ENCODE measurements around the gene L3MBTL4.
"Not testable (repeated sequence)": the region's sequence is repeated elsewhere in the genome, so short reads cannot be mapped to it uniquely, and the experiment has no call there.

L3MBTL4 gene

DNA sequence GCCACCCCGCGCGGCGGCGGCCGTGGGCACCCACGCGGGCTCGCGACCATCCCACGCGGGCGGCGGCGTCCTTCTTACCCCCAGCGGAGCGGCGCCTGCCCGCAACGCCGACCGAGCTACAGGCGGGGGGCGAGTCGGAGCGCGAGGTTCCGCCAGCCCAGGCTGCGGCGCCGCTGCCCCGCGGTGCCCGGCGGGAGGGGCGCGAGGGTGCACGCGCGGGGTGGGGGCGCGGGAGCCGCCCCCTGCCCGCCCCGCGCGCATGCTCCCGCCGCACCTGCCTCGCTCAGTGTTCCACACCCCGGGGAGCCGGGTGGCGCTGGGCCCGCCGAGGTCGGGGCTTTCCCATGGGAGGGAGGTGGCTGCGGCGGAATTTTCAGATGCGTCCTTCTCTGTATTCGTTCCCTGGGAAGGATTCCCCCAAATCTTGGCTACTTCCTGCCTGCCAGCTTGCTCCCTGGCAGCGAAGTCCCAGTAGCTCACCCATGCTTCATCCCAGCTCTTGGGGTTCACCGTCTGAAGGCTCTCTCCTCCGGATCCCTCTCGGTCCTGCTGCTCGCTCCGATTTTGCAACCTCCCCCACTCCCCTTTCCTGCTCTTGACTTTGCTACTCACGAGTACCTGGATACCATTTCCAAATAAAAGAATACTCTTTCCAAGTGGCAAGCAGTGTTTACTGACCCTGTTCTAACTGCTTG lies at the start of gene L3MBTL4:
TSS of gene L3MBTL4 (minus strand) at position 189 of the 695 bp plus-strand sequence. CDS start 103,286 bp downstream, outside the sequence.
- no peak for DNase-seq

GRCh38 chr18:6452194-6452593 lies 37.5 kb upstream of the L3MBTL4 start:
- DNase-seq = no peak

DNA sequence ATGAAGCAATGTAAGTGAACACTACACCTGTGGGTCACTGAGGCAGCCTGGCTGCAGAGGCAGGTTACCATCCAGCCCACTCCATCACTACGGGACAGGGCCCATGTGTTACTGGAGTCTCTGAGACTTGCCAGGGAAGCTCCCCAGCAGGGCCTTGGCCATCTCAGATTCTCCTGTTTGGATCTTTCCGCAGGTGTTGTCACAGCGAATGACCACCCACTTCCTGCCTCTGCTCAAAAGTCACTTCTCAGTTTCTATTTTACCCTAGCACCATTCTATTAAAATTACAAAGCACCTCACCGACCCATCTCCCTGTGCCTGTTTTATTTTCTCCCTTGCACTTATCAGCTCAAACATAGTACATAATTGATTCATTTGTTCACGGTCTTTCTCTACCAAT lies 34.5 kb upstream of the L3MBTL4 start:
- DNase-seq = no peak

DNA sequence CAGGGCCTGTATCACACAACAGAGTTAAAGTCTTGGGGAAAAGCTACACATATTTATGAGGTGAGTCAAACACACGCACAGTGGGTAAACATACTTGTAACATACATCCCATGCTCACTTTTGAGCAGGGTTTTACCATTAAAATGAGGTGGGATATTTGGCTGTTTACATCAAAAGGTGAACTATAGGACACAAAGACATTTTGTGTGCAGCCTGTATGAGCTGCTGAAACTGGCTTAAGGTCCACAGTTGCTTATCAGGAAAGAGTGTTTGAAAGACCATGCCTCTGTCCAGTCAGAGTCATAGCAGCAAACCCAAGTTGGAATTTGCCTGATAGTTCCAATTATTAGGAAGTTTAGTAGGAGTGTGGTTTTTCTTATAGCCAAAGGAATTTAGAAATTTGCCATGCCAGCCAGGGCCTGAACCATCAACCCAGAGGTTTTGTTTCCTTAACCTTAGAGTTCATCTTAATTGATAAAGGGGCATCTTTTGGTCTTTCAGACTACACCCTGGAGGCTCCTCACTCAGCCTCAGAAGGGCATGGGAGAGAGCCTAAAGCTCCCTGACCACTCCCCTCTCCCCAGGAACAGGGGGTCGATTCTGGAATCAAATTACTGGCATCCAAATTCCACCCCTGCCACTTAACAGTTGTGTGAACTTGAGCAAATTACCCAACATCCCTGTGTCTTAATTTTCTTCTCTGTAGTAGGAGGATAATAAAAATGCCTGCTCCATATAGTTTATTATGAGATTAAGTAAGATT lies 29.9 kb upstream of the L3MBTL4 start:
- DNase-seq = no peak

- DNase-seq = no peak
These were observed 26.5 kb upstream of the L3MBTL4 start for GRCh38 chr18:6441200-6441599.

DNA sequence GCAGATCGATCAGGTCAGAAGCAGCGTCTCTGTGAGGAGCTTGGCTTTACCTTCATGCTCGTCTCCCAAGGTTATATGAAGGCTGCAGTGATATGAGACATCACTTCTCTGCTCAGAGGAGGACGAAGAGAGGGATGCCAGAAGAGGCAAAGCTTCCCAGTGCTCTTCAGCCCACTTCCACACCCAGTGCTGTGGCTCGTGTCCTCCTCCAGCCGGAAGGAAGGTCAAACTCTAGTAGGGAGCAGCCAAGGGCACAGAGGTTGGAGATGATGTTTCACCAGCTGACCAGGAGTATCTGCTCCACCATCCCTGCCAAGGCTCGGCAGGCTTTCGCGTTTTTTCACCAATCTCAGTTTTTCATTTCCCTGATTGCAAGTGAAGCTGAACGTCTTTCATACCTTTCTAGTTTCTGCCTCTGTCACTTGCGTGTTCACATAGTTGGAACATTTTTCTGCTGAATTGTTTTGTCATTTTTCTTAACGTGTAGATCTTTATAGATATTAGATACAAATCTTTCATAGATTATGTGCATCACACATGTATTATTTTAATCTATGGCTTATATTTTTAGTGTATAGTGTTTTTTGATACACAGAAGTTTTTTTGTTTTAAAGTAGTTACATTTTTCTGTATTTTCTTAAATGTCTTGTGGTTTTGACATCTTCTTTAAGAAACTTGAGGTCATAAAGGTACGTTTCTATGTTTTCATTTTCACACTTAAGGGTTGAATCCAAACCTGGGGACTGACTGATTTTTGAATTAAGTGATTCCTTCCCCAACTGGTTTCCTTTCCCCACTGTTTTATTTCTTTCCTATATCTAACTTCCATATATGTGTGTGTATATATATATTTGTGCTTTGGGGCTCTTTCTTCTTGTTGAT lies 23.5 kb upstream of the L3MBTL4 start:
- DNase-seq = no peak

- no peak for DNase-seq
These were observed 21.0 kb upstream of the L3MBTL4 start for GRCh38 chr18:6435731-6436130.

- DNase-seq = no peak
These were observed 20.4 kb upstream of the L3MBTL4 start for GRCh38 chr18:6434987-6435709.

DNA sequence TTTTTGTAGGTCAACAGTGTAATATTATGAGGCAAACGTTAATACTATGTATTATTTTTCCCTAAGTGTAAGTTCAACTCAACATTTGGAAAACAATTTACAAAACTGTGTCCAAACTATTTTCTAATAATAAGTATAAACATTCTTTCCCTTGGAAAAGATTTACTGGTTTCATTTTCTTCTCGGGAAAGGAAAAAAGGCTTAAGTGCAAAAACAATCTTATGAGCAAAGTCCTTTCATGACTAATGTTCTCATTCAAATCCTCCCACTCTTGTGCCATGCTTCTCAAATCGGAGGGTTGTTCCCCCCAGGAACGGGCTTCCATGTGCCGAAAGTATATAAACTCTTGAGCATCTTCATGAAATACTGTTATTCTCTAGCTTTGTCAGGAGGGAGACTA lies 19.8 kb upstream of the L3MBTL4 start:
- no peak for DNase-seq

DNA sequence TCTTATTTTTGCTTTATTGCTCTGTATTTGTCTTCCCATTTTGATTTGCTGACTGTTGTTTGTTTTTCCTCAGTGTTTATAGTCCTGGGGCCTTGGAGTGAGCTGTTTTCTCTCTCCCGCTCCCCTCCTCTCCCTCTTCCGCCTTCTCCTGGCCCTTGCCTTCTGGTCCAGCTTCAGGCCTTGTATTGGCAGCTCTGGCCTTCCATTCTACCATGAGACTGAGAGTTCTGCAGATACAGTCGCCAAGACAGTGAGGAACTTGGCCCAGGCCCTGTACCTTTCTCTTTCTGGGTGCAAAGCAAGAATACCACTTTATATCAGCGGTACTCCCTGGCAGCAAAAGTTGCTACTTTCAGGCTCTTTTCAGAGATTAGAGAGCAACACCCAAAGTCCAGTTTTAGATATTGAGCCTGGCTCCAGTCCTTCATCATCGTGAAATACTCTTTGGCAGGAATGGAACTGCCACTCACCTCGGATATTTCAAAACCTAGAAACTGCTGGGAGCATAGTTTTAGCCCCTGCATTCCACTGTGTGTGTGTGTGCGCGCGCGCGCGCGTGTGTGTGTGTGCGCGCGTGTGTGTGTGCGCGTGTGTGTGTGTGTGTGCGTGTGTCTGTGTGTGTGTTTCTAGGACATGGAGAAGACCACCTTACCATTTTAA lies 17.1 kb upstream of the L3MBTL4 start:
- DNase-seq = no peak

GRCh38 chr18:6428851-6429395 lies 14.2 kb upstream of the L3MBTL4 start:
- DNase-seq = no peak

- DNase-seq = no peak
These were observed 12.6 kb upstream of the L3MBTL4 start for GRCh38 chr18:6427286-6427685.

- no peak for DNase-seq
These were observed 8.6 kb upstream of the L3MBTL4 start for GRCh38 chr18:6423289-6423688.

GRCh38 chr18:6414118-6414722 lies 491 bp downstream of the L3MBTL4 start:
- DNase-seq = no peak

- DNase-seq = no peak
These were observed 1.1 kb downstream of the L3MBTL4 start for GRCh38 chr18:6413579-6414117.

GRCh38 chr18:6412933-6413472 lies 1.7 kb downstream of the L3MBTL4 start:
- no peak for DNase-seq

GRCh38 chr18:6411382-6411781 lies 3.3 kb downstream of the L3MBTL4 start:
- DNase-seq = no peak

DNA sequence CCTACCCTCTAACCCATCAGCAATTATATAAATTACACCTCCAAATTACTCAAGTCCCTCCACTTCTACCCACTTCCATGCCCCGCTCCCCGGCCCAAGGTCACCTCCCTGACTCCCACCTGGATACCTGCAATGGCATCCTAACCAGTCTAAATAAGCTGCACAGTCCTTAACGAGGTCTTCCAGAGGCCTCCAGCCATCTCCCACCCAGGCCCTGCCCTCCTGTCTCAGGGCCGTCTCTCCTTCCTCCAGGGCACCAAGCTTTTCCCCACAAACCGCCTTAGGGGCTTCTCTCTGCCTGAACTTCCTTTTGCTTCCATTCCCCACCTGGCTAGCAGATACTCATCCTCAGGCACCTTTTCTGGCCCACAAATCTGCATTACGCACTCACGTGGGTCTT lies 4.8 kb downstream of the L3MBTL4 start:
- no peak for DNase-seq

GRCh38 chr18:6408543-6408942 lies 6.2 kb downstream of the L3MBTL4 start:
- not testable (repeated sequence) for DNase-seq

DNA sequence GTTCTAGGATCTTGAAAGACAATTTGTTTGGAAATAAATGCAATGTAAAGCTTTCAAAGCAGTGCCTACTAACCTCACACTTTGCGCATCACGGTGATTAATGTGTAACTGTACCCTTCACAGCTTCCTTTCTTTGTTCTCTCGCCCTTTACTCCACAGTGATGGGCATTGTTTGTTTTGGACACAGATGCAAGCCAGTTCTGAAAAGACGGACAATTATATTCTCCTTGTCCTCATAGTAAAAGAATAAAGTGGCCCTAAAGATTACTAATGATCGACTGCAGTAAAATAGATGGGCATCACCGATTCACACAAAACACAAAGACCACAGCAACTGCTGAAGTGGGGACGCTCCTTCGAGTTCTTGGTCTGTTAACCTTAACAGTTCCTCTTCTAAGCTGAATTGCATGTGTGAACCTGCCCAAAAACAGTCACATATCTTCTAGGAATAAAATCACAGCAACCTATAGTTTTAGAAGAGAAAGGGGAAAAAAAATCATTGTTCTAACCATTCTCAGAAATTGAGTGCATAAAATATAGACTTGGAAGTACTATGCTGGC lies 7.7 kb downstream of the L3MBTL4 start:
- no peak for DNase-seq
